ENCODE results near the gene TAS2R46.
"Not testable (repeated sequence)": the region's sequence is repeated elsewhere in the genome, so short reads cannot be mapped to it uniquely, and the experiment has no call there.

TAS2R46 gene

GRCh38 chr12:11040162-11040561 is 21.9 kb downstream of the TAS2R46 start:
- Histone ChIP-seq H3K4me3 (ENCODE audit: low read depth, low read length, poor library complexity, severe bottlenecking) (no peak overlapping the region), H3K27me3 (ENCODE audit: insufficient read depth, low read length) (no peaks in the 10 kb centered on the region), H3F3A (ENCODE audit: insufficient read depth, low read length) (no peaks in the 10 kb centered on the region), H2AFZ (ENCODE audit: low read length) (no peak overlapping the region), H3K79me2 (ENCODE audit: insufficient read depth, low read length) (no peaks in the 10 kb centered on the region), H3K9ac (ENCODE audit: low read length) (no peak overlapping the region), H3K9me3 (ENCODE audit: low read length) (no peaks in the 10 kb centered on the region), H3K4me1 (ENCODE audit: insufficient read depth, low read length, severe bottlenecking) (no peaks in the 10 kb centered on the region), H3K4me2 (ENCODE audit: low read length) (no peak overlapping the region), H4K20me1 (ENCODE audit: insufficient read depth, low read length) (no peaks in the 10 kb centered on the region), H3K9me2 (ENCODE audit: low read depth, low read length) (no peaks in the 10 kb centered on the region), H3K27ac (ENCODE audit: low read depth, low read length, poor library complexity, severe bottlenecking) (no peak overlapping the region), H3K36me3 (ENCODE audit: insufficient read depth, low read length) (peaks cover 15% of the 10 kb centered on the region; the same call in 1 of the 2 replicates)
- TF ChIP-seq EZH2 (IDR thresholded peaks at IDR 0.05; ENCODE audit: borderline replicate concordance, low read length) (no peak), CTCF (IDR thresholded peaks at IDR 0.05; ENCODE audit: low read length) (no peak)

DNA sequence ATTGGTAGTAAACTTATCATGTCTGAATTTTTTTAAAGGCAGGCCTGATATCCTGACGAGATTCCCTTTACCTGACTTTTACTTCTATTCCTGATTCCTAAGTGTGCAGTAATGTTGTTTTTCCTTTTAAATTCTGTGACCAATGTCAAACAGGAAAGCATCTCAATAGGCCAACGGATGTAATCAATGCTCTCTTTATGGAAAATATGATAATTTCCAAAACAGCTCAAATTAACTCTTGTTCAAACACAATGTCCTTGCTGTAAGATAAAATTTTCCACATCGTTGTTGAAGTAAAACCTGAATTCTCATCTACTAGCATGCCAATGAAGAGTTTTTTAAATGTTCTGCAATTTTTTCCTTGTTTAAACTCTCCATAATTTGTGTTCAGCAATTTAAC is 22.9 kb downstream of the TAS2R46 start:
- Histone ChIP-seq H3K9me2 (ENCODE audit: low read depth, low read length) (no peaks in the 10 kb centered on the region), H3K9me3 (ENCODE audit: low read length) (no peaks in the 10 kb centered on the region), H4K20me1 (ENCODE audit: insufficient read depth, low read length) (no peaks in the 10 kb centered on the region), H3K4me2 (ENCODE audit: low read length) (no peak overlapping the region), H3K27me3 (ENCODE audit: insufficient read depth, low read length) (no peaks in the 10 kb centered on the region), H3K9ac (ENCODE audit: low read length) (no peak overlapping the region), H3K79me2 (ENCODE audit: insufficient read depth, low read length) (no peaks in the 10 kb centered on the region), H3K4me3 (ENCODE audit: low read depth, low read length, poor library complexity, severe bottlenecking) (no peak overlapping the region), H3F3A (ENCODE audit: insufficient read depth, low read length) (no peaks in the 10 kb centered on the region), H3K27ac (ENCODE audit: low read depth, low read length, poor library complexity, severe bottlenecking) (no peak overlapping the region), H2AFZ (ENCODE audit: low read length) (no peak overlapping the region), H3K4me1 (ENCODE audit: insufficient read depth, low read length, severe bottlenecking) (no peaks in the 10 kb centered on the region), H3K36me3 (ENCODE audit: insufficient read depth, low read length) (0 out of 2 replicates have a peak, but pooled peaks cover 6% of the 10 kb centered on the region)
- TF ChIP-seq EZH2 (IDR thresholded peaks at IDR 0.05; ENCODE audit: borderline replicate concordance, low read length) (no peak), CTCF (IDR thresholded peaks at IDR 0.05; ENCODE audit: low read length) (no peak)

- H3K4me3 ChIP-seq (ENCODE audit: low read depth, low read length, poor library complexity, severe bottlenecking); H2AFZ ChIP-seq (ENCODE audit: low read length); H3K27ac ChIP-seq (ENCODE audit: low read depth, low read length, poor library complexity, severe bottlenecking); H3K9ac ChIP-seq (ENCODE audit: low read length); H3F3A ChIP-seq (ENCODE audit: insufficient read depth, low read length); H3K79me2 ChIP-seq (ENCODE audit: insufficient read depth, low read length); H3K27me3 ChIP-seq (ENCODE audit: insufficient read depth, low read length); H3K9me3 ChIP-seq (ENCODE audit: low read length); H3K9me2 ChIP-seq (ENCODE audit: low read depth, low read length); H3K4me1 ChIP-seq (ENCODE audit: insufficient read depth, low read length, severe bottlenecking); H3K36me3 ChIP-seq (ENCODE audit: insufficient read depth, low read length); H4K20me1 ChIP-seq (ENCODE audit: insufficient read depth, low read length); H3K4me2 ChIP-seq (ENCODE audit: low read length): not testable (repeated sequence)
Measured at GRCh38 chr12:11033959-11034358, 28.1 kb downstream of the TAS2R46 start.

GRCh38 chr12:11031307-11031706 is 30.8 kb downstream of the TAS2R46 start, which contains the start of gene TAS2R31:
TSS of gene TAS2R31 (minus strand) at chr12:11031407. CDS start at chr12:11031335, 72 bp downstream.
- peaks cover 13% of the 10 kb centered on the region for H3K36me3 ChIP-seq (ENCODE audit: insufficient read depth, low read length)
- H3F3A ChIP-seq (ENCODE audit: insufficient read depth, low read length) = no peaks in the 10 kb centered on the region
- H3K4me3 ChIP-seq (ENCODE audit: low read depth, low read length, poor library complexity, severe bottlenecking) = no peak within 1 kb of the TSS

More at GRCh38 chr12:11031307-11031706, 30.8 kb downstream of the TAS2R46 start, which contains the start of gene TAS2R31:
- Histone ChIP-seq H3K79me2 (ENCODE audit: insufficient read depth, low read length) (no peaks in the 10 kb centered on the region), H2AFZ (ENCODE audit: low read length) (no peak within 1 kb of the TSS), H4K20me1 (ENCODE audit: insufficient read depth, low read length) (no peaks in the 10 kb centered on the region), H3K4me1 (ENCODE audit: insufficient read depth, low read length, severe bottlenecking) (no peaks in the 10 kb centered on the region), H3K9me3 (ENCODE audit: low read length) (no peaks in the 10 kb centered on the region), H3K27me3 (ENCODE audit: insufficient read depth, low read length) (no peaks in the 10 kb centered on the region), H3K27ac (ENCODE audit: low read depth, low read length, poor library complexity, severe bottlenecking) (no peak within 1 kb of the TSS), H3K9me2 (ENCODE audit: low read depth, low read length) (no peaks in the 10 kb centered on the region), H3K9ac (ENCODE audit: low read length) (no peak within 1 kb of the TSS), H3K4me2 (ENCODE audit: low read length) (no peak within 1 kb of the TSS)
- no peak for TF ChIP-seq EZH2 (IDR thresholded peaks at IDR 0.05; ENCODE audit: borderline replicate concordance, low read length)
- TF ChIP-seq CTCF (IDR thresholded peaks at IDR 0.05; ENCODE audit: low read length) = no peak
